ENCODE results near the gene PIPOX.

DNA sequence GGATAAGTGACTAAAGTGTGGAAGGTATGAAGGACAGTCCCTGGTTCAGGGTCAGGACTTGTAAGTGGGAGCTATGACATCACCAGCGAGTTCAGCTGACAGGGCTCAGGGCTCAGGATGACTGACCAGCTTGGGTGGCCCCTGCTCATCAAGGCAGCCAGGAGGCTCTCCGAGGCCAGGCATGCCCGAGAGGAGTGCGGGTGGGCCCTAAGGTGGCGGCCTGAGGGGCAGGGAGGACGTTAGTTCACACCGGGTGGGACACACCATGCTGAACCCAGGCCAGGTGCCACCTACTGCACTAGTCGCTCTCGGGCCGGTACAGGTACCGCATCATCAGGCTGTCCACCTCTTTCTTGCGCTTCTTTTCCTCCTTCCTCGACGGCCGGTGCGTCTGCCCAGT is 36.5 kb downstream of the PIPOX start:
- no peak for TF ChIP-seq EP300 (conservative IDR thresholded peaks at IDR 0.05; ENCODE audit: poor library complexity, severe bottlenecking)
- TF ChIP-seq, protein P1, sequence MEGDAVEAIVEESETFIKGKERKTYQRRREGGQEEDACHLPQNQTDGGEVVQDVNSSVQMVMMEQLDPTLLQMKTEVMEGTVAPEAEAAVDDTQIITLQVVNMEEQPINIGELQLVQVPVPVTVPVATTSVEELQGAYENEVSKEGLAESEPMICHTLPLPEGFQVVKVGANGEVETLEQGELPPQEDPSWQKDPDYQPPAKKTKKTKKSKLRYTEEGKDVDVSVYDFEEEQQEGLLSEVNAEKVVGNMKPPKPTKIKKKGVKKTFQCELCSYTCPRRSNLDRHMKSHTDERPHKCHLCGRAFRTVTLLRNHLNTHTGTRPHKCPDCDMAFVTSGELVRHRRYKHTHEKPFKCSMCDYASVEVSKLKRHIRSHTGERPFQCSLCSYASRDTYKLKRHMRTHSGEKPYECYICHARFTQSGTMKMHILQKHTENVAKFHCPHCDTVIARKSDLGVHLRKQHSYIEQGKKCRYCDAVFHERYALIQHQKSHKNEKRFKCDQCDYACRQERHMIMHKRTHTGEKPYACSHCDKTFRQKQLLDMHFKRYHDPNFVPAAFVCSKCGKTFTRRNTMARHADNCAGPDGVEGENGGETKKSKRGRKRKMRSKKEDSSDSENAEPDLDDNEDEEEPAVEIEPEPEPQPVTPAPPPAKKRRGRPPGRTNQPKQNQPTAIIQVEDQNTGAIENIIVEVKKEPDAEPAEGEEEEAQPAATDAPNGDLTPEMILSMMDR (IDR thresholded peaks at IDR 0.05; ENCODE audit: poor library complexity, severe bottlenecking) = no peak
- TF ChIP-seq TAF1 (IDR thresholded peaks at IDR 0.05; ENCODE audit: low read depth) = no peak
- no peak for TF ChIP-seq EZH2 (IDR thresholded peaks at IDR 0.05; ENCODE audit: borderline replicate concordance, insufficient read depth, low read length, poor library complexity, severe bottlenecking)
- no peak for TF ChIP-seq RAD21 (conservative IDR thresholded peaks at IDR 0.05)
- no peak for TF ChIP-seq POLR2AphosphoS5 (IDR thresholded peaks at IDR 0.05)

Measured in neural cell (in vitro differentiated cells).